Naive thymus-derived CD4-positive, alpha-beta T cell (primary cell): Measurements from ENCODE around the gene DGKK. TPM values are rescaled to one million over a fixed set of nuclear protein-coding genes. Genes with fewer than 3 reads are reported as not detected.

Experiments used
- ATAC-seq: fragments of 150-1000 bp; cut with Tn5 transposase; 2 replicates; pipeline ENCODE4 v1.10.0; 2021; ENCODE audit warnings: mild to moderate bottlenecking, moderate library complexity
- CTCF ChIA-PET: fragments of 350-600 bp; sonication (Branson Sonifier 250); formaldehyde crosslinking; loops from one replicate; lab custom pipeline; 2021; ENCODE audit warnings: antibody characterized with exemption; lab: Charles Lee
- POLR2A ChIA-PET: fragments of 350-600 bp; sonication (Branson Sonifier 250); formaldehyde crosslinking; loops from one replicate; lab custom pipeline; 2021; ENCODE audit warnings: antibody characterized with exemption, inconsistent platforms; lab: Charles Lee
- DNase-seq, 9 donors: peaks; one replicate each; pipeline versions ENCODE4 v3.0.0 to v3.0.0-alpha.2; 2020 to 2022; ENCODE audit warnings: mixed read lengths in 1 of 9
- H3K27ac ChIP-seq: one replicate; pipeline ENCODE4 v1.7.0; 2013; ENCODE audit warnings: mild to moderate bottlenecking, low read depth, low read length, moderate library complexity
- H3K27me3 ChIP-seq, 2 donors: one replicate each; pipeline ENCODE4 v1.7.0; 2013; ENCODE audit warnings: low read length in 2 of 2, mild to moderate bottlenecking in 2 of 2, moderate library complexity in 2 of 2; ENCODE audit not compliant: control insufficient read depth in 2 of 2, insufficient read depth in 2 of 2
- H3K36me3 ChIP-seq, 3 experiments: 1 replicate in 2 of 3; 2 replicates in 1 of 3; pipeline ENCODE4 v1.7.0; 2013; ENCODE audit warnings: low read length in 3 of 3, mild to moderate bottlenecking in 3 of 3, moderate library complexity in 1 of 3; ENCODE audit not compliant: insufficient read depth in 3 of 3, control insufficient read depth in 2 of 3
- H3K4me1 ChIP-seq, 2 donors: one replicate each; pipeline ENCODE4 v1.7.0; 2013; ENCODE audit warnings: low read length in 2 of 2, mild to moderate bottlenecking in 2 of 2, moderate library complexity in 1 of 2; ENCODE audit not compliant: control insufficient read depth in 2 of 2, insufficient read depth in 2 of 2
- H3K4me3 ChIP-seq: 2 replicates; pipeline ENCODE4 v1.7.0; 2013; ENCODE audit warnings: mild to moderate bottlenecking, low read length
- H3K9me3 ChIP-seq, 3 experiments: 1 replicate in 2 of 3; 2 replicates in 1 of 3; pipeline ENCODE4 v1.7.0; 2013; ENCODE audit warnings: low read length in 3 of 3; ENCODE audit not compliant: control insufficient read depth in 2 of 3
- H3K27ac Mint-ChIP-seq, 9 donors: one replicate each; pipeline ENCODE4 v1.8.0; 2020 to 2022; ENCODE audit warnings: mixed read lengths in 9 of 9, mild to moderate bottlenecking in 8 of 9, moderate library complexity in 5 of 9, inconsistent platforms in 2 of 9
- H3K27me3 Mint-ChIP-seq, 5 donors: one replicate each; pipeline ENCODE4 v1.8.0; 2021 to 2022; ENCODE audit warnings: mixed read lengths in 5 of 5, mild to moderate bottlenecking in 1 of 5
- H3K36me3 Mint-ChIP-seq, 5 donors: one replicate each; pipeline ENCODE4 v1.8.0; 2020 to 2022; ENCODE audit warnings: mixed read lengths in 5 of 5, mild to moderate bottlenecking in 3 of 5, inconsistent platforms in 1 of 5
- H3K4me1 Mint-ChIP-seq, 7 donors: one replicate each; pipeline ENCODE4 v1.8.0; 2020 to 2022; ENCODE audit warnings: mixed read lengths in 7 of 7, mild to moderate bottlenecking in 3 of 7, inconsistent platforms in 1 of 7
- H3K4me3 Mint-ChIP-seq, 10 donors: one replicate each; pipeline ENCODE4 v1.8.0; 2020 to 2022; ENCODE audit warnings: mild to moderate bottlenecking in 10 of 10, mixed read lengths in 10 of 10, moderate library complexity in 6 of 10, inconsistent platforms in 2 of 10
- H3K9me3 Mint-ChIP-seq, 11 donors: one replicate each; pipeline ENCODE4 v1.8.0; 2020 to 2022; ENCODE audit warnings: mixed read lengths in 11 of 11, mild to moderate bottlenecking in 4 of 11, inconsistent platforms in 1 of 11, moderate library complexity in 1 of 11
- intact Hi-C, 2 donors: fragments of 100-400 bp; cut with micrococcal nuclease; formaldehyde crosslinking; loops; one replicate each; pipeline ENCODE4 v1.15.1; 2023
- polyA plus RNA-seq, 2 donors: library from polyadenylated mRNA; unstranded; fragments of 300-500 nt; fragmentation: Illumina TruSeq; gene quantifications; one replicate each; pipeline ENCODE4 v1.2.3, GENCODE V29; 2021
- total RNA-seq, 6 experiments: library from RNA in 5 of 6; stranded (reverse) in 5 of 6; gene quantifications; 1 replicate in 5 of 6; 2 replicates in 1 of 6; pipeline ENCODE4 v1.2.3 and lab custom pipeline; 2021 to 2026

DGKK gene
- total RNA-seq (under 1 TPM in 2 of 5 experiments, not detected in 3; 0.11 to 0.96 TPM), polyA plus RNA-seq (not detected), total RNA-seq (lab: John Stamatoyannopoulos, UW) (not detected)

- no peaks in the 10 kb centered on the region for H3K4me1 ChIP-seq
- Mint-ChIP-seq H3K4me1 (peaks cover 0 to 20% (median 8%) of the 10 kb centered on the region in 7 donors), H3K36me3 (no peaks in the 10 kb centered on the region), H3K27me3 (peaks cover 33 to 58% (median 41%) of the 10 kb centered on the region in 5 donors), H3K4me3 (peak within 1 kb of the TSS in 8 of 10 donors; percentile 10 to 68 (median 44)), H3K9me3 (peaks cover 0 to 1% (median 0%) of the 10 kb centered on the region in 11 donors), H3K27ac (no peak within 1 kb of the TSS)
- H3K36me3 ChIP-seq: no peaks in the 10 kb centered on the region
- no peak within 1 kb of the TSS for H3K27ac ChIP-seq
- no peaks in the 10 kb centered on the region for H3K9me3 ChIP-seq
- intact Hi-C loops: no loop called here
- DNase-seq: no peak
- CTCF ChIA-PET: no interaction called here
- POLR2A ChIA-PET: no interaction called here
- no peaks in the 10 kb centered on the region for H3K27me3 ChIP-seq
- H3K4me3 ChIP-seq: no peak within 1 kb of the TSS
- no peak for ATAC-seq
These were observed at the start of gene DGKK for GRCh38 chrX:50470103-50471031. DGKK (minus strand) TSS chrX:50470825; CDS start chrX:50470678, 147 bp downstream.

GRCh38 chrX:50514811-50515210, 44.2 kb upstream of the DGKK start:
- no peak overlapping the region for H3K4me3 ChIP-seq
- peaks cover 2 to 13% (median 8%) of the 10 kb centered on the region in 5 donors for H3K27me3 Mint-ChIP-seq

GRCh38 chrX:50497114-50497513, 26.5 kb upstream of the DGKK start:
- H3K27me3 Mint-ChIP-seq: peaks cover 0 to 32% (median 13%) of the 10 kb centered on the region in 5 donors
- ChIA-PET CTCF (no interaction called here), POLR2A (no interaction called here)
- ATAC-seq (no peak), DNase-seq (no peak)
- no peak overlapping the region for H3K4me3 ChIP-seq
- H3K4me3 Mint-ChIP-seq: no peak overlapping the region
- peaks cover 0 to 1% (median 0%) of the 10 kb centered on the region in 11 donors for H3K9me3 Mint-ChIP-seq
- H3K27me3 ChIP-seq: no peaks in the 10 kb centered on the region
- intact Hi-C loops: no loop called here
- no peaks in the 10 kb centered on the region for H3K36me3 Mint-ChIP-seq
- no peaks in the 10 kb centered on the region for H3K4me1 ChIP-seq
- no peak overlapping the region for H3K27ac Mint-ChIP-seq
- H3K27ac ChIP-seq: no peak overlapping the region
- peaks cover 0 to 2% (median 0%) of the 10 kb centered on the region in 7 donors for H3K4me1 Mint-ChIP-seq
- H3K9me3 ChIP-seq: no peaks in the 10 kb centered on the region
- no peaks in the 10 kb centered on the region for H3K36me3 ChIP-seq

More at GRCh38 chrX:50514811-50515210, 44.2 kb upstream of the DGKK start:
- Histone ChIP-seq H3K36me3 (no peaks in the 10 kb centered on the region), H3K4me1 (no peaks in the 10 kb centered on the region), H3K27me3 (no peaks in the 10 kb centered on the region), H3K9me3 (no peaks in the 10 kb centered on the region), H3K27ac (no peak overlapping the region)
- no peaks in the 10 kb centered on the region for H3K36me3 Mint-ChIP-seq
- no peaks in the 10 kb centered on the region for H3K4me1 Mint-ChIP-seq
- no peak for DNase-seq
- no peak for ATAC-seq
- intact Hi-C loops: no loop called here
- H3K9me3 Mint-ChIP-seq: peaks cover 0 to 4% (median 0%) of the 10 kb centered on the region in 11 donors
- POLR2A ChIA-PET: no interaction called here
- no peak overlapping the region for H3K4me3 Mint-ChIP-seq
- H3K27ac Mint-ChIP-seq: no peak overlapping the region
- CTCF ChIA-PET: no interaction called here

GRCh38 chrX:50495616-50496015, 25.0 kb upstream of the DGKK start:
- Histone ChIP-seq H3K27me3 (no peaks in the 10 kb centered on the region), H3K27ac (no peak overlapping the region), H3K36me3 (no peaks in the 10 kb centered on the region), H3K4me3 (no peak overlapping the region), H3K9me3 (no peaks in the 10 kb centered on the region), H3K4me1 (no peaks in the 10 kb centered on the region)
- H3K27ac Mint-ChIP-seq: no peak overlapping the region
- intact Hi-C loops: no loop called here
- ATAC-seq (no peak), DNase-seq (no peak)
- H3K4me1 Mint-ChIP-seq: no peaks in the 10 kb centered on the region
- ChIA-PET CTCF (no interaction called here), POLR2A (no interaction called here)
- no peak overlapping the region for H3K4me3 Mint-ChIP-seq
- H3K9me3 Mint-ChIP-seq: peaks cover 0 to 5% (median 1%) of the 10 kb centered on the region in 11 donors
- H3K36me3 Mint-ChIP-seq: no peaks in the 10 kb centered on the region
- H3K27me3 Mint-ChIP-seq: peaks cover 0 to 33% (median 22%) of the 10 kb centered on the region in 5 donors

- Histone ChIP-seq H3K9me3 (no peaks in the 10 kb centered on the region), H3K27ac (no peak overlapping the region), H3K27me3 (no peaks in the 10 kb centered on the region), H3K4me3 (no peak overlapping the region), H3K36me3 (no peaks in the 10 kb centered on the region), H3K4me1 (no peaks in the 10 kb centered on the region)
- Mint-ChIP-seq H3K27ac (no peak overlapping the region), H3K27me3 (peaks cover 0 to 25% (median 21%) of the 10 kb centered on the region in 5 donors), H3K4me1 (no peaks in the 10 kb centered on the region), H3K4me3 (no peak overlapping the region), H3K36me3 (no peaks in the 10 kb centered on the region), H3K9me3 (peaks cover 0 to 5% (median 2%) of the 10 kb centered on the region in 11 donors)
- DNase-seq (no peak), ATAC-seq (no peak)
- ChIA-PET POLR2A (no interaction called here), CTCF (no interaction called here)
- intact Hi-C loops: no loop called here
These were observed 22.1 kb upstream of the DGKK start for GRCh38 chrX:50492720-50493119.

GRCh38 chrX:50484662-50485061, 14.0 kb upstream of the DGKK start:
- Histone ChIP-seq H3K9me3 (no peaks in the 10 kb centered on the region), H3K27me3 (no peaks in the 10 kb centered on the region), H3K4me3 (no peak overlapping the region), H3K36me3 (no peaks in the 10 kb centered on the region), H3K4me1 (no peaks in the 10 kb centered on the region), H3K27ac (no peak overlapping the region)
- intact Hi-C loops: no loop called here
- ATAC-seq: no peak
- Mint-ChIP-seq H3K27ac (no peak overlapping the region), H3K27me3 (peaks cover 3 to 17% (median 13%) of the 10 kb centered on the region in 5 donors), H3K4me1 (peaks cover 0 to 2% (median 0%) of the 10 kb centered on the region in 7 donors), H3K9me3 (peaks cover 0 to 6% (median 3%) of the 10 kb centered on the region in 11 donors), H3K36me3 (peaks cover 0 to 4% (median 0%) of the 10 kb centered on the region in 5 donors), H3K4me3 (no peak overlapping the region)
- ChIA-PET CTCF (no interaction called here), POLR2A (no interaction called here)
- no peak for DNase-seq
